HUES64 (cell line): ENCODE measurements around the gene RAC2.

Experiments
- H3K27ac ChIP-seq: 2 replicates; pipeline ENCODE4 v1.7.0; 2013; ENCODE audit warnings: low read depth, low read length, inconsistent platforms
- H3K27me3 ChIP-seq: 2 replicates; pipeline ENCODE4 v1.6.1; 2013; ENCODE audit warnings: mild to moderate bottlenecking, low read length; ENCODE audit not compliant: insufficient read depth
- H3K36me3 ChIP-seq: 2 replicates; pipeline ENCODE4 v1.6.1; 2013; ENCODE audit warnings: mild to moderate bottlenecking, low read length; ENCODE audit not compliant: insufficient read depth
- H3K4me1 ChIP-seq: 2 replicates; pipeline ENCODE4 v1.6.1; 2013; ENCODE audit warnings: mild to moderate bottlenecking, low read length, moderate library complexity; ENCODE audit not compliant: insufficient read depth
- H3K4me3 ChIP-seq: 2 replicates; pipeline ENCODE4 v1.5.1; 2013; ENCODE audit warnings: mild to moderate bottlenecking, low read length, moderate library complexity
- H3K9ac ChIP-seq: 2 replicates; pipeline ENCODE4 v1.6.1; 2013; ENCODE audit warnings: mild to moderate bottlenecking, low read depth, low read length
- H3K9me3 ChIP-seq: 2 replicates; pipeline ENCODE4 v1.6.1; 2013; ENCODE audit warnings: low read depth, low read length; ENCODE audit not compliant: insufficient read depth
- WGBS: fragments of 150-250, 120-280 bp; methylation state at CpG from one replicate; pipeline ENCODE4 v1.1.7; 2013; ENCODE audit warnings: missing lambda C conversion rate; 5-methylcytosine and 5-hydroxymethylcytosine counted together

RAC2 gene

GRCh38 chr22:37213218-37213855 lies 30.7 kb downstream of the RAC2 start:
- 94% methylated on average over 18 of the region's 18 CpGs for WGBS
- Histone ChIP-seq H3K9ac (no peak overlapping the region), H3K4me1 (peaks cover 5% of the 10 kb centered on the region; the same call in 1 of the 2 replicates), H3K36me3 (no peaks in the 10 kb centered on the region), H3K27me3 (no peaks in the 10 kb centered on the region), H3K27ac (no peak overlapping the region), H3K4me3 (no peak overlapping the region), H3K9me3 (no peaks in the 10 kb centered on the region)

- Histone ChIP-seq H3K27me3 (no peaks in the 10 kb centered on the region), H3K9ac (peak within 1 kb of the TSS; percentile 27; the same call in 1 of the 2 replicates), H3K27ac (no peak within 1 kb of the TSS), H3K36me3 (no peaks in the 10 kb centered on the region), H3K9me3 (no peaks in the 10 kb centered on the region), H3K4me3 (peak within 1 kb of the TSS; percentile 32; the same call in 1 of the 2 replicates), H3K4me1 (peaks cover 5% of the 10 kb centered on the region; the same call in 1 of the 2 replicates)
- 24% methylated on average over 23 of the region's 23 CpGs for WGBS
Measured at GRCh38 chr22:37212174-37212906, 31.7 kb downstream of the RAC2 start, which contains the start of gene SSTR3. SSTR3 (minus strand) TSS chr22:37212477; CDS start chr22:37207803, 4,674 bp downstream.

GRCh38 chr22:37211866-37212173 lies 32.2 kb downstream of the RAC2 start:
- Histone ChIP-seq H3K36me3 (no peaks in the 10 kb centered on the region), H3K9me3 (no peaks in the 10 kb centered on the region), H3K27ac (no peak overlapping the region), H3K4me3 (no peak overlapping the region), H3K4me1 (peaks cover 5% of the 10 kb centered on the region; the same call in 1 of the 2 replicates), H3K9ac (no peak overlapping the region), H3K27me3 (no peaks in the 10 kb centered on the region)
- WGBS, result 75% methylated on average over 5 of the region's 6 CpGs

- no peak overlapping the region for H3K4me3 ChIP-seq
- H3K4me1 ChIP-seq, result peaks cover 5% of the 10 kb centered on the region; the same call in 1 of the 2 replicates
- no peak overlapping the region for H3K27ac ChIP-seq
- no peaks in the 10 kb centered on the region for H3K36me3 ChIP-seq
- no peak overlapping the region for H3K9ac ChIP-seq
- H3K9me3 ChIP-seq, result no peaks in the 10 kb centered on the region
- 90% methylated on average over 24 of the region's 24 CpGs for WGBS
- no peaks in the 10 kb centered on the region for H3K27me3 ChIP-seq
Measured at GRCh38 chr22:37211075-37211865, 32.8 kb downstream of the RAC2 start.

- no peaks in the 10 kb centered on the region for H3K27me3 ChIP-seq
- H3K36me3 ChIP-seq, result no peaks in the 10 kb centered on the region
Measured at GRCh38 chr22:37210041-37210803, 33.8 kb downstream of the RAC2 start.

GRCh38 chr22:37209140-37209845 lies 34.8 kb downstream of the RAC2 start:
- 92% methylated on average over 9 of the region's 9 CpGs for WGBS
- peaks cover 5% of the 10 kb centered on the region; the same call in 1 of the 2 replicates for H3K4me1 ChIP-seq
- no peak overlapping the region for H3K27ac ChIP-seq
- no peak overlapping the region for H3K4me3 ChIP-seq
- H3K9me3 ChIP-seq, result no peaks in the 10 kb centered on the region
- H3K9ac ChIP-seq, result no peak overlapping the region
- no peaks in the 10 kb centered on the region for H3K27me3 ChIP-seq
- H3K36me3 ChIP-seq, result no peaks in the 10 kb centered on the region

More at GRCh38 chr22:37210041-37210803, 33.8 kb downstream of the RAC2 start:
- 89% methylated on average over 15 of the region's 15 CpGs for WGBS
- no peaks in the 10 kb centered on the region for H3K9me3 ChIP-seq
- H3K4me3 ChIP-seq, result no peak overlapping the region
- peaks cover 5% of the 10 kb centered on the region; the same call in 1 of the 2 replicates for H3K4me1 ChIP-seq
- no peak overlapping the region for H3K9ac ChIP-seq
- no peak overlapping the region for H3K27ac ChIP-seq

- Histone ChIP-seq H3K36me3 (no peaks in the 10 kb centered on the region), H3K4me3 (no peak overlapping the region), H3K9ac (no peak overlapping the region), H3K27ac (no peak overlapping the region), H3K27me3 (no peaks in the 10 kb centered on the region), H3K9me3 (no peaks in the 10 kb centered on the region), H3K4me1 (peaks cover 5% of the 10 kb centered on the region; the same call in 1 of the 2 replicates)
- 75% methylated on average over 7 of the region's 7 CpGs for WGBS
Measured at GRCh38 chr22:37208401-37209139, 35.5 kb downstream of the RAC2 start.

- Histone ChIP-seq H3K4me1 (peaks cover 5% of the 10 kb centered on the region; the same call in 1 of the 2 replicates), H3K9me3 (no peaks in the 10 kb centered on the region), H3K4me3 (no peak overlapping the region), H3K9ac (no peak overlapping the region), H3K27me3 (no peaks in the 10 kb centered on the region), H3K27ac (no peak overlapping the region), H3K36me3 (no peaks in the 10 kb centered on the region)
- 91% methylated on average over 6 of the region's 7 CpGs for WGBS
Measured at GRCh38 chr22:37207981-37208380, 36.1 kb downstream of the RAC2 start.

GRCh38 chr22:37206841-37207821 lies 36.9 kb downstream of the RAC2 start:
- Histone ChIP-seq H3K9ac (no peak overlapping the region), H3K9me3 (no peaks in the 10 kb centered on the region), H3K36me3 (no peaks in the 10 kb centered on the region), H3K27ac (no peak overlapping the region), H3K4me3 (no peak overlapping the region), H3K4me1 (no peaks in the 10 kb centered on the region), H3K27me3 (no peaks in the 10 kb centered on the region)
- 94% methylated on average over 71 of the region's 71 CpGs for WGBS
